ENCODE data around the gene FUT7.

FUT7 gene

DNA sequence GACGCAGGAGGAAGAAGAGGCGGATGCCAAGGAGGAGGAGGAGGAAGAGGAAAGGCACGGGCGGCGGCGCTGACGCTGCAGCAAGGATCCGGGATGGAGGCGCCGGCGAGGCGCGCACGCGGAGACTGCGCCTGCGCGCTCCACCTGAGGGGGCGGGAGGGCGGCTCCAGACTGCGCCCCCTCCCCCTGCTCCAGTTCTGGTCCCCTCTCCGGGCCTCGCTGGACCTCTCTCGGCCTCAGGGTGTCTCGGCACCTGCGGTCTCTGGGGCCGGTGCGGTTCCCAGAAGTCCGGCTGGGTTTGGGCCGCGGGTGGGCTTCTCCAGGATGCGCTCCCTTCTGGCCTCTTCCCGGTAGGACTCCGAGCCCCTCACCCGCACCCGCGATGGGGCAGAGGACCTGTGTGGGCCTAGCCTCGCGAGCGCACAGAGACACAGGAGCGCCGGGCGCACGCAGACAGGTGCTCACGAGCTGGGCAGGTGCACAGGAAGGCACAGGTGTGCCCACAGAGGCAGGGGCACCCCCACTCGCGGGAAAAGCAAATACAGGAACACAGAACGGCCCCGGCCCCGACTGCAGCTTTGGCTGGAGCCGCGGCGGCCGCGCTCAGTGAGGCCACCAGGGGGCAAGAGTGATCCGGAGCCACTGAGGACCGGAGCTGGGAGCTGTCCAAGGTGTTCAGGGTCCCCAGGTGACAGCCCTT is 14.3 kb upstream of the FUT7 start, which contains the start of gene NPDC1:
Gene NPDC1 (minus strand): TSS at position 90 of the 700 bp plus-strand sequence. CDS start 188 bp downstream, outside the sequence.
- TF ChIP-seq, protein P1, sequence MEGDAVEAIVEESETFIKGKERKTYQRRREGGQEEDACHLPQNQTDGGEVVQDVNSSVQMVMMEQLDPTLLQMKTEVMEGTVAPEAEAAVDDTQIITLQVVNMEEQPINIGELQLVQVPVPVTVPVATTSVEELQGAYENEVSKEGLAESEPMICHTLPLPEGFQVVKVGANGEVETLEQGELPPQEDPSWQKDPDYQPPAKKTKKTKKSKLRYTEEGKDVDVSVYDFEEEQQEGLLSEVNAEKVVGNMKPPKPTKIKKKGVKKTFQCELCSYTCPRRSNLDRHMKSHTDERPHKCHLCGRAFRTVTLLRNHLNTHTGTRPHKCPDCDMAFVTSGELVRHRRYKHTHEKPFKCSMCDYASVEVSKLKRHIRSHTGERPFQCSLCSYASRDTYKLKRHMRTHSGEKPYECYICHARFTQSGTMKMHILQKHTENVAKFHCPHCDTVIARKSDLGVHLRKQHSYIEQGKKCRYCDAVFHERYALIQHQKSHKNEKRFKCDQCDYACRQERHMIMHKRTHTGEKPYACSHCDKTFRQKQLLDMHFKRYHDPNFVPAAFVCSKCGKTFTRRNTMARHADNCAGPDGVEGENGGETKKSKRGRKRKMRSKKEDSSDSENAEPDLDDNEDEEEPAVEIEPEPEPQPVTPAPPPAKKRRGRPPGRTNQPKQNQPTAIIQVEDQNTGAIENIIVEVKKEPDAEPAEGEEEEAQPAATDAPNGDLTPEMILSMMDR (IDR thresholded peaks at IDR 0.05) = peak; percentile 79
- Histone ChIP-seq H3K4me3 (peak within 1 kb of the TSS; percentile 81), H3K27ac (peak within 1 kb of the TSS in 1 of 2 donors; percentile 78)
- no peak for DNase-seq (ENCODE audit: low spot score)

DNA sequence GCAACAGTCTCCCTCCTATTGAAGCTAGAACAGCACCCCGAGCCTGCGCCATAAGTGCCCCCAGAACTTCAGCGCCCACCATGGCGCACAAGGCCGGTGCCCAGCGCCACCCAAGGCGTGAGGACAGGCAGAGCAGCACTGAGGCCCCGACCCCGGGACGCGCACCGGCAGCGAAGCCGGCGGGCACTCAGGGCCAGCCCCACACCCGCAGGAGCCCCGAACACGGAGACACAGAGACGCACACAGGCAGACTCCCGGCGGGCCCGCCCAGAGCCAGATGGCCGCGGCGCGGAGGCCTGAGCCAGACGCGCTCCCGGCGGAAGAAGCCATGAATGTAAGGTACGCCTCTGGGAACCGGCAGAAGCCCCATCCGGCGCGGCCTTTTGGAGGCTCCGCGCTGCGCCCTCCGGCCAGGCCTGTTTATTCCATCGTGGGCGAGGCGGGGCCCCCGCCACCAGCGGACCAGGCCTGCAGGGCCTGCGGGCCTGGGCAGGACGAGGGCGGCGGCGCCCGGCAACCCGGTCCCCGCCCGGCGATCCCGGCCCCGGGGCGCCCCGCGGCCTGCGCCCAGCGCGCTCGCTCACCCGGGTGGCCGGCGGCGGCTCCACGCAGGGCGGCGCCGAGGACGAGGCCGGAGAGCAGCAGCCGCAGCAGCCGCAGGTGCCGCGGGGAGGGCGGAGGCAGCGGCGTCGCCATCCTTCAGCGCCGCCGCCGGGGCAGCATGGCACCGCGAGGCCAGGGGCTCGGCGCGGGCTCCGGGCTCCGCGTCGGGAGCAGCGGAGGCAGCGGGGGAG is 13.6 kb upstream of the FUT7 start:
- TF ChIP-seq, protein P1 (IDR thresholded peaks at IDR 0.05) = no peak
- H3K27ac ChIP-seq = peak overlapping the region in 1 of 2 donors; percentile 78
- DNase-seq (ENCODE audit: low spot score) = no peak

DNA sequence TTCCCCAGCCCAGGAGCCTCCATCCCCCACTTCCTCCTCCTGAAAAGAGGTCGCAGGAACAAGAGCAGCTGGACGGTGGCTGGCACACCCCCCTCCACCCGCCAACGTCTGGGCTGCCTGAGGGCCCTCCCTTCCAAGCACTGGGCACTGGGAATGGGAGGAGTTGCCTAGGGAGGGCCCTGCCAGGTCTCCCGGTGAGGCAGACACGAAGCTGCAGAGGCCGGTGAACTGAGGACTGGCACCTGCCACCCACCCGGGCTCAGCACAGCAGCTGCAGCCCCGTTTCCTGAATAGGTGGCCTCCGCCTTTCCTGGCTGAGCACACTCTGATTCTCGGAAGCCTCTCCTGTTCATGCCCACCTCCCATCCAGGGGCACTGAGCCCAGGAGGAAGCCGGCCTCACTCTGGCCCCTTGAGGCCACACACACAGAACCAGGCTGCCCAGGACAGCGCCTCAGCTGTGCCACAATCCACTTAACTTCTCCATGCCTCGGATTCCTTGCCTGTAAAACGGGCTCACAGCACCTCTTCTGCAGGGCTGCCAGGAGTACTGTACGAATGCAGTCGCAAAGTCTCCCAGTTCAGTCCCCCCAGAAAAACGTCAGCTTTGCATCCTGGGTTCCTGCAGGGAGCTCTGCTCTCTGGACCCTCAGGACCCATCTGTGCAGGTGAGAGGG is 12.8 kb upstream of the FUT7 start:
- H3K27ac ChIP-seq = peak overlapping the region; percentile 9 to 78
- DNase-seq (ENCODE audit: low spot score) = no peak
- peak overlapping the region; percentile 81 for H3K4me3 ChIP-seq
- TF ChIP-seq, protein P1 (IDR thresholded peaks at IDR 0.05) = no peak

More for the DNA sequence above, 13.6 kb upstream of the FUT7 start:
- peak overlapping the region; percentile 81 for H3K4me3 ChIP-seq

DNA sequence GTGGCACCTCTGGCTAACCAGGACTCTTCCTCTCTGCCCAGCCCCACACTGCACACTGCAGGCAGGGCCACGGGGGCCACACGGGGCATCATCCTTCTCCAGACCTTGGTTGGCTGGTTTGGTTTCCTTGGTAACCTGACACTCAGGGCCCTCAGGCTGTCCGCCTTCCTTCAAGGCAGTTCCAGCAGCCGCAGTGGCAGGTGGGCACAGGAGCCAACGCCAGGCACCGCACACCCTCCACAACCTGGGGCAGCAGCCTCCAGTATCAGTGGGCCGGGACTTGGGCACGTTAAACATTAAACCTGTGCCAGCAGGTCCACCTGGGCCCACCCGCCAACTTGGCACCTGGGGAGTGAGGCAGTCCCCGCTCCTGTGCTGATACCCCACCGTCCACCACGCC is 12.1 kb upstream of the FUT7 start:
- DNase-seq (ENCODE audit: low spot score) = no peak
- H3K4me3 ChIP-seq = peak overlapping the region; percentile 81
- H3K27ac ChIP-seq = peak overlapping the region; percentile 9 to 78
- TF ChIP-seq, protein P1 (IDR thresholded peaks at IDR 0.05) = no peak

DNA sequence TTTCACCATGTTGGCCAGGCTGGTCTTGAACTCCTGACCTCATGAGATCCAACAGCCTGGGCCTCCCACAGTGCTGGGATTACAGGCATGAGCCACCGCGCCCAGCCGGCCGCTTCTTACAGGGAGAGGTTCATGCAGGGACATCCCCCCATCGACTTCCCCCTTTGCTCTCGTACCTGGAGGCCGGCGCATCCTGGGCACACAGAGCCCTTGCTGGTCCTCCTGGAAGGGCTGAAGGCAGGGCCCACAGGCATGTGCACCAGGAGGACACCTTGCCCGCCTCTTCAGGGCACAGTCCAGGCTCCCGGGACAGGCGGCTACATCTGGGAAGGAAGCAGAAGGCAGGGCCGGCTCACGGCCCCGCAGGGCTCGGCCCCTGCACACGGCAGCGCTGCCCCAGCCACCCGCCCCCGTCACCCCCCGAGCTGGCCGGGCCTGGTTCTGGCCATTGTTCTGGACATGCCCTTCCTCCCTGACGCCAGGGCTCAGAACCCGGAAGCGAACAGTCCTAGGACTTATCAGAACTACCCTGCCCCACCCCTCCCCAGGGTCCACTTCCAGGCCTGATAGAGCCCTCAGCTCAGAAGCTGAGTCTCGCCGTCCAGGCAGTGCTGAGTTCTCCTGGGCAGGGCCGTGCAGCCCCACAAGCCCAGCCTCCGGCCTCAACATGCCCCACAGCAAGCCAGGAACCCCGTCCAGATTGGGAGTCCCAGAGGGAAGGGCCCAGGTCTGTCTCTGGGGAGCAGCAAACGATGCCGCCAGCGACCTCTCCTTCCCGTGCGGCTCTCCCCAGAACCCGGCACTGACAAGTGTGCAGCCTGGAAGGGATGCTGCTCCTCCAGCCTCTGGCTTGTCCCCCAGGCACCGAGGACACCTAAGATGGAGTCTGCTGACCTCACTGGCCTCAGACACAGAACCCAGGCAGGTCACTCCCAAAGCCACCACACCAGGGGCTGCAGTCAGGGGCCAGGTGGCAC is 11.2 kb upstream of the FUT7 start:
- DNase-seq (ENCODE audit: low spot score) = no peak
- Histone ChIP-seq H3K4me3 (peak overlapping the region; percentile 81), H3K27ac (peak overlapping the region in 1 of 2 donors; percentile 78)
- TF ChIP-seq, protein P1 (IDR thresholded peaks at IDR 0.05) = no peak

DNA sequence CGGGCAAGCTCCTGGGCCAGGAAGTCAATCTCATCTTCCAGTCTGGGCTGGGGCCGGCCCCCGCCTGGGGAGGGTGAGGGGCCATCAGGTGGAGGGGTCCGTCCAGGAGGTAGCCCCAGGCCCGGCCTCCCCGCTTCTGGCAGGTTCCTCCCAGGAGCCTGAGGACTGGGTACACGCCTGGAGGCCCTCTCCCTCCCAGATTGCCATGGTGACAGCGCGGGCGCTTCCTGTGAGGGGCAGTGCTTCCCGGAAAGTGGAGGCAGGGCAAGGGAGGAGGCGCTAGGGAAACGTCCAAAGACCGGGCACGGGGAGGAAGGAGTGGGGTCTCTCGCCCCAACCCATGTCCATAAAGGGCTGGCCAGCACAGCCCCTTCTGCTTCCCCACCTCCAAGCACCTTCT is 9.2 kb upstream of the FUT7 start:
- H3K4me3 ChIP-seq = no peak overlapping the region

More for the DNA sequence above, 9.2 kb upstream of the FUT7 start:
- no peak for DNase-seq (ENCODE audit: low spot score)
- TF ChIP-seq, protein P1 (IDR thresholded peaks at IDR 0.05) = no peak
- peak overlapping the region in 1 of 2 donors; percentile 36 for H3K27ac ChIP-seq
